B cell (primary cell): ENCODE measurements around the gene FAM78B.

Source experiments
- EZH2 ChIP-seq: IDR thresholded peaks from 2 replicates; pipeline ENCODE4 v1.6.1; 2012; ENCODE audit warnings: borderline replicate concordance, low read depth, mild to moderate bottlenecking, moderate library complexity, low read length; ENCODE audit not compliant: insufficient read depth, poor library complexity, severe bottlenecking
- TF ChIP-seq, protein P1 (sequence below): fragments of 200-600 bp; IDR thresholded peaks from one replicate; pipeline ENCODE4 v1.8.0; 2022; ENCODE audit warnings: antibody characterized with exemption, mild to moderate bottlenecking

DNA sequence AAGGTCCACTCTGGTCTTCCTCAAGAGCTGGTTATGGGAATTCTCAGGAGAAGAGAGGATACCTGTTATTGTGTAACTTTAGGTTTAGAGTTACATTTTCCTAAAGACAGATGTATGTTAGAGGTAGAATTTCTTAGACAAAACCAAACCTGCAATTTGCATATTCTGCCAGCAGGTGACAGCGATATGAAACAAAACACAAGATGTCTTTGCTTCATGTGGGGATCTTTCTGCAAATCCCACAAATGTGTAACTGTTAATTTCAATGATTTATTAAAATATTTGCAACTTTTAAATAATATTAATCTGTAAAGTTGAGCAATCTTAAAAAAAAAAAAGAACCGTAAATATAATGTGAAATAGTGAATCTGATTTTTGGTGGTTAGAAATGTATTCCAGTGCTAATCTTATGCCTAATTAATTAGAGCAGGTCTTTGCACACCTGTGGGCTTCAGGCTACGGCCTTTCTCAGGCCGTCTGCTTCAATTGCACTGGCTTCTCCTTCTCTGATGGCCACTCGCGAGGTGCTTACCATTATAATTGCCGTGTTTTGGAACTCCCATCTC is 33.4 kb downstream of the FAM78B start:
- TF ChIP-seq, protein P1, sequence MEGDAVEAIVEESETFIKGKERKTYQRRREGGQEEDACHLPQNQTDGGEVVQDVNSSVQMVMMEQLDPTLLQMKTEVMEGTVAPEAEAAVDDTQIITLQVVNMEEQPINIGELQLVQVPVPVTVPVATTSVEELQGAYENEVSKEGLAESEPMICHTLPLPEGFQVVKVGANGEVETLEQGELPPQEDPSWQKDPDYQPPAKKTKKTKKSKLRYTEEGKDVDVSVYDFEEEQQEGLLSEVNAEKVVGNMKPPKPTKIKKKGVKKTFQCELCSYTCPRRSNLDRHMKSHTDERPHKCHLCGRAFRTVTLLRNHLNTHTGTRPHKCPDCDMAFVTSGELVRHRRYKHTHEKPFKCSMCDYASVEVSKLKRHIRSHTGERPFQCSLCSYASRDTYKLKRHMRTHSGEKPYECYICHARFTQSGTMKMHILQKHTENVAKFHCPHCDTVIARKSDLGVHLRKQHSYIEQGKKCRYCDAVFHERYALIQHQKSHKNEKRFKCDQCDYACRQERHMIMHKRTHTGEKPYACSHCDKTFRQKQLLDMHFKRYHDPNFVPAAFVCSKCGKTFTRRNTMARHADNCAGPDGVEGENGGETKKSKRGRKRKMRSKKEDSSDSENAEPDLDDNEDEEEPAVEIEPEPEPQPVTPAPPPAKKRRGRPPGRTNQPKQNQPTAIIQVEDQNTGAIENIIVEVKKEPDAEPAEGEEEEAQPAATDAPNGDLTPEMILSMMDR, result no peak
- TF ChIP-seq EZH2, result no peak
